ENCODE measurements around the gene AKAP8L.
"Not testable (repeated sequence)": the region's sequence is repeated elsewhere in the genome, so short reads cannot be mapped to it uniquely, and the experiment has no call there.

The AKAP8L gene

DNA sequence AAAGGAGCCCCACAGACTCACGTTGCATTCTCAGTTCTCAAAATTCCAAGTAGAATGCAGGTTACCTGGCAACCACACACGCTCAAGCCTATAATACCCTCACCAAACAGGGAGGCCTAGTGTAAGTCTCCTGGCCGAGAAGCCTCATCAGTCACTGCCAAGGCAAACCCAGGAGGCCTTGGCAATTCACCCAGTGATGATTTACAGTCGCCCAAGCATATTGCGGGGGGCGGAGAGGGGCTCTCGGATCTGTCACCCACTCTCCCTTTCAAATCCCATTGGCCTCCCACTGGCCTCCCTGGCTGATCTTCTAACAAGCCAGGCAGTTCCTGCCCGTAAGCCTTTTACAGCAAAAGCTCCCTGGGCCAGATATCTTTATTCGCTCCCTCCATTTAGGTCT lies 1.1 kb downstream of the AKAP8L start:
- DNase-seq, result no peak

DNA sequence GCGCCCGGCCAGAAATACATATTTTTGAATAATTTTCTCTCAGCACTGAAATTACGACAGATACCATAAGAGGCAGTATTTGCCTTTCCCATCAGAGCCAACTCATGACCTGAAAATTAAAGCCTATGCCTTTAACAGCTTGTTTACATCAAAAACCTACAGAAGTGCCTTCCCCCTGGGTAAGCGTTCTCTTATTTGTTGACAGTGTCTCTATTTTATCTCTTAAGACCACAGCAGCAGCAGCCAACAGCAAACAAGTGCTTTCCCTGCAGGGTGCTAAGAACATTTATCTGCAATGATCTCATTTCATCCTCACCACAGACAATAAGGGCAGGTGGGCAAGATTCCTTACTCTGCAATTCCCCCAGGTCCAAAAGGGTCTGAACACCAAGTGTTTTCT lies 6.0 kb downstream of the AKAP8L start:
- no peak for DNase-seq

DNA sequence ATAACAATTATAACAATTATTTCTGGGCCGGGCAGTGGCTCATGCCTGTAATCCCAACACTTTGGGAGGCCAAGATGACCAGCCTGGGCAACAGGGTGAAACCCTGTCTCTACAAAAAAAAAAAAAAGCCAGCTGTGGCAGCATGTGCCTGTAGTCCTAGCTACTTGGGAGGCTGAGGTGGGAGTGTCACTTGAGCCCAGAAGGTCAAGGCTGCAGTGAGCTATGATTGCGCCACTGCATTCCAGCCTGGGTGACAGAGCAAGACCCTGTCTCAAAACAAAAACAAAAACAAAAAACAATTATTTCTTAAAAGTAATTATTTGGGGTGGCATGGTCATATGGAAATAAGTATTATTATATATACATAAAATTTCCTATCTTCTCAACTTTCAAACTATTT lies 7.4 kb downstream of the AKAP8L start:
- DNase-seq, result not testable (repeated sequence)

DNA sequence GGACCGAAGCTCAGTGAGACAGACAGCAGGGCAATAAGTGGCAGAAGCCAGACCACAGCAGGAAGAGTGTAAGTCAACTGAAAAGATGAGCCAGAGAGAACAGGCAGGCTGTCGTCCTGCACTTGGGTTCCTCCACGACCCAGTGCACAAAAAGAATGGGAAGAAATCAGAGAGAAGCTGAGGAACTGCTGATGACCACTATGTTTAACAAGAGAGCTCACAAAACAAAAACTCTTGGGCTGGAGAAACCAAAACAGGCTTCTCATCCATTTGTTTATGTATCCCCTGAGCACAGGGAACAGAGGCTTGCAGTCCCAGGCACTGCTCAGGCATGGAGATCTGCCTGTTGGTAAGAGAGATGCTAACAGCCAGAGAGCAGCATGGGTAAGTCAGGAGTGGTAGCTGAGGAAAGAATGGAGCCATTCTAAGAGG lies 14.0 kb downstream of the AKAP8L start:
- no peak for DNase-seq

DNA sequence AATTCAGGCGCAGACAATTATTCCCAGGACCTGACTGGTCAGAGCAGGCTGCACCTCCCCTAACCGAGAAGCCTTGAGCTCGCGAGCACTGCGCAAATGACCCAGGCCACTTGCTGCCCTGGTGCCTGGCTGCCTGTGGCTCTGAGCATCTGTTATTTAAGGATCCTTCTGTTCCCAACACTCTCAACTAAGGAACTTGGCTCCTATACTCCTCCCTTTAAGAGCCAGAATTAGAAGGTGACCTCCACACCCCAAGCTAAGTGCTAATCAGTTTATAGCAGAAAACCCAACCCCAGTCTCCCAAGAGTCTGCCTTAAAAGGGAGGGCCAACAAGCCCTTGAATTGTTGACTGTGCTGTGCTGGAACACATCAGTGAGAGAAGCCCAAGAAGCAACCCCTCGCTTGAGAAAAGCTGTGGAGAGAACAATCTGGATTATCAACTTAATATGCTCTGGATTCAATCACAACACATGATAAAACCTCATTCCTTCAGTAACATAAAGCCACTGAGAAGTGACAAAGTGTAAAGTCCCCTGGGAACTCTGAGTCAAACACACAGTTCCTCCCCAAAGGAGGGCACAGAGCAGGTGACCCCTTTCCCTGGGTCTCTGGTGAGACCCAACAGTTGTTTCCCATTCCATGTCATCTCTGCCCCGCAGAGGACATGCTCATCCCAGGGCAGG lies 14.6 kb downstream of the AKAP8L start:
- DNase-seq, result no peak

DNA sequence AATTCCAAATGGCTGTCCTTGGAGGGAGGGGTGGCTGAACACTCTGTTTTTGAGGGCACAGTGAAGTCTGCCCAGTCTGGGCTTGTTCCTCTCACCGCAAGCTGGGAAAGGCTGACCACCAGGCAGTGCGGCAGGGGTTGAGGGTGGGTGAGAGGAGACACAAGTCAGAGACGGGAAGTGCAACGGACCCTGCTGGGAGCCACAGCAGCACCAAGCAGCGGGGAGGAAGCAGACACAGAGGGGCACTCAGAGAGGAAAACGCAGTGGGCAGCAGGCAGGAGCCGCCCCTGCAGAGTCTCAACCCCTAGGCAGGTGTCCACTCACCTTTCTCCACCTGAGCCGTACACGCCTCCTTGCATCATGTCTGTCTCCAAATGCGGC lies 15.6 kb downstream of the AKAP8L start:
- no peak for DNase-seq

DNA sequence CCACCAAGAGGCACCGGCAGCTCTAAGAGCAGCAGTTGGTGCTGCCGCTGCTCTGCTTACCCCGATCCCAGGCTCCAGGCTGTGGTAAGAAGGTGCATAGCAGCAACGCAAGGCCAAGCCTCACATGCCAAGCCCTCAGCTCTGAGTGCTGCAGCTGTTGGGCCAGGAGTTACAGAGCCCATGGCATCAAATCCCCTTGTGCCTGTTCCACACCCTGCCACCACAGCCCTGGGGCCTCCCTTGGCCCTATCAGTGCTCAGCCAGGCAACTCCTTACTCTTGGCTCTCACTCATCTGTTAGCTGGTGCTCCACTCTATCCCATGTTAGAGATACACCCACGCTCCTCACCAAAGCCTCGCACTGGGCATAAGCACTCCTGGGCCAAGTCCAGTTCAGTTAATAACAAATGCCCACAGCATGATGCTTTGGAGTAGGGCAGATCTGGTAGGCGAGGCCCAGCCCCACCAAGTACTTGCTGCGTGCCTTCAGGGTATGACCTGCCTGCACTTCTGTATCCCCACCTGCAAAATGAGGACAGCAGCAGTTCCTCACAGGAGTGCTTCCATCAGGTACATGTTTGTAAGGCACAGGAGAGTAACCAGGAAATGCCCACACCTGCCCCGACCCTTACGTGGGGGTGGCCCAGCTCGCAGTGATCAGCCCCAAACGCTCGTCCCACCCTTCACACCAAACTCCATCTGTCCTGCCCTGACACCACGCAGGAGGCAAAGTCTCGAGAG lies 16.2 kb downstream of the AKAP8L start:
- no peak for DNase-seq

DNA sequence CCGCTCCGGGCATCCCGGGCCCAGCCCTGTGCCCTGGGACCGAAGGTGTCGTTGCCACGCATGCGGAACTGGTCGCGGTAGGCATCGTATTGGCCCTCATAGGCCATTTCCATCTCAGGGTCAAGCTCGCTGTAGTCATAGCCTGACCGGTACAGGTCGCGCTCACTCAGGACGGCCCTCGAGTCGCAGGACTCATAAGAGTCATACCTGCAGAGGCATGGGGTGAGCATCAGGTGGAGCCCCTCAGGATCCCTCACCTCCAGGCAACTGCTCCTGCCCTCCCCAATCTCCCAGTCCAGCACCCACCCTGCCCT lies 17.4 kb downstream of the AKAP8L start:
- no peak for DNase-seq

DNA sequence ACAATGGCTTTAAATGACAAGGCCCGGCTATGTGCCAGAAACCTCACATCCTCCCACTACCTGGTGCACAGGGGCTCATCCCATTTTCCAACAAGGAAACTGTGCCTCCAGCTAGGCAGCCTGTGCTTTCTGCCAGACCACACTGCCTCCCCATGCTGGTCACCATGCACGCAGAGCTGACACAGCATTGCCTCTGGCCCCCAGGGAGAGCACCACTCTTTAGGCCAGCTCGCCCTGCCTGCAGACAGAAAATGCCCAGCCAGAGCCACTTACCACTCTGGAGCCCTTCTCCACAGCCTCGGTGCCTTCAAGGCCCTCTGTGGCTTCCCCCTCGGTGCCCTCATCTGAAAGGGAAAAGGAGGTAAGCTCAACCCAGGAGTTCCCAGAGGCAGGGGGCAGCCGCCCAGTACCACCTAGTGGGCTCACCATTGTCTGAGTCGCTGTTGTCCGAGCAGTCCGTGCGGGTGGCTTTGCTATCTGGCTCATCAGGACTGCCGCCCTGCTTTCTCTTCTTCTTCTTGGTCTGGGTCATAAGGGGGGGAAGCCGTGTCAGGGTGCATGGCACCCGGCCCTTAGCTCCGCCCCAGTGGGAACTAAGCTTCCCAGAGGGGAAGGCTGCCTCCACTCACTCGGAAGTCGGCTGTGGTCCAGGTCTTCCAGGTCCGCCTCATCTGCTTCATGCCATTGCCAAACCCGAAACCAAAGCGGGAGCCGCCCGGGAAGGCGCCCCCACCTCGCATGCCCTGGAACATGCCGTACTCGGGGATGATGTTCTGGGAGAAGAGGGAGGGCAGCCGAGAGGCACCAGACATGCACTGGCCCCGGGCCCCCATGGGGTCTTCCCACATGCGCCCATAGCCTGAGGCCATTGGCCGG lies 18.0 kb downstream of the AKAP8L start:
- DNase-seq, result no peak

DNA sequence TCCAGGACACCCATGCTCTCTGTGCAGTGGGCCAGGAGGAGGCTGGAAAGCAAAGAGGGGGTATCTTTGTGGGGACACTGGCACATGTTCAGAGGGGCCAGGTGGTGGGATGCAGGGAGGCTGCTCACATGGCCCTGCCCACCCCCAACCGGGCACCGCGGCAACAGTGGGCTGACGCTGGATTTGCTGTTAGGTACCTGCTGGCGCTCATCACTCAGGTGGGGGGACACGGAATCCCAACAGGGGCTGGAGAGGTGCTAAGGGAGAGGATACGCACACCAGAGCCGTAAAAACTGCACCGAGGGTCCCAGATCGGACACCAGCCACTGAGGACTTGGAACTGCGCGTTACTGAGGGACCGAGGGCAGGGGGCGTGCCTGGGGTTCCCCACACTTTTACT lies 19.2 kb downstream of the AKAP8L start:
- DNase-seq, result no peak

DNA sequence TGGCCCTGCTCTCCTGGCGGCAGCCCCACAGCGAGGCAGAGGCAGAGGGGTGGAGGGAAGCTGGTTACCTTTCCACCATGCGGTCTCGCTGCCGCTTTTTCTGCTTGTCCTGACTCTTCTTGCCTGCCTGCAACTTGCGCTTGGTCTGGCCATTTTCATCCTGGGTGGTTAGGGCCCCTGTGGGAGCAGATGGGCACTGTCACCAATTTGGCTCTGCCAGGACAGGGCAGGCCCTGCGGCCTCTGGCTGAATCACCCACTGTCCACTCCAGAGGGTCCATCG lies 19.6 kb downstream of the AKAP8L start:
- DNase-seq, result no peak

DNA sequence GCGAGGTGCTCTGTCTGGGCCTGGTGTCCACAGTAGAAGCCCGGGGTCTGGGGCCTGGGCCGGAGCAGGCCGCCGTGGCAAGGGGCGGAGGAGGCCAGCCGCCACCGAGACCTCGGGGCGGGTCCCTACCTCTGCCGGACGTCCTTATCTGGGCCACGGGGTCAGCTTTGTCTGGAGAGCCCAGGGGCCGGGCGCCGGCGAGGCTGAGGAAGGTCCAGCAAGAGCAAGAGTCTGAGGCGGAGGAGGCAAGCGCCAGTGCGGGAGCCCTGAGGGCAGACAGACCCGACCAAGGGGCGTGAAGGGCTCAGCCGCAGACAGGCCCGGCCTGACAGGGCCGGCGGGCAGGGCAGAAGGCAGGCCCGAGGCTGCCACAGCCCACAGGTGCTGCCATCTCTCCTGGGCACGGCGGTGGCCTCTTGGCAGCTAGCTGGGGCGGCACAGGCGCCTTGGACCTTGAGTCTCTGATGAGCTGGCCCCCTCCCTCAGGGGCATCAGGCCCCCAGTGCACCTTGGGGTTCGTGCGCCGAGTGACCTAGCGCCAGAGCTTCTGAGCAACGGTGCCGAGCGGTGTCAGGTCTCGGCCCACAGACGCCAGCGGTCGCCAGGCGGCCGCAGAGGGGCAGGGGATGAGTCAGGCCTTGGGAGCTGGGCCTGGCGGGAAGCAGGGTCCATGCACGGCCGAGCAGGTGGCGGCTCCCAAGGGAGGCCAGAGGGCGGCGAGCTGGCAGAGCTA lies 20.1 kb downstream of the AKAP8L start:
- DNase-seq, result no peak

DNA sequence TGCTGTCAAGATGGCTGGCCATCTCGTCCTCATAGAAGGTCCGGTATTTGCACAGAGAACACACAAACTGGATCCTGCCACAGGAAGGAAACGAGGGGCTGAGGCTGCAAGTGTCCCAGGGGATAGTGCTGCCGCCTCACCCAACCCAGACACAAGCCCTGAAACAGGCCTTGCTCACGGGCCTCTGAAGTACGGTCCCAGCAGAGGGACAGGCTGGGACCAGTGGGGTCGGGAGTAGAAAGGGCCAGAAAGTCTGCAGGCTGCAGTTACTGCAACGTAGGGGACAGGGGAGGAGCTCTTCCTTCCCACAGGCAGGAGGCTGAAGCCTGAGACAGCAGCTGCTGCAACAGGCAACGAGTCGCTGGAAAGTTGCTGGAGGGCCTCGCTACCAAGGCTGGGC lies 21.0 kb downstream of the AKAP8L start:
- DNase-seq, result no peak

DNA sequence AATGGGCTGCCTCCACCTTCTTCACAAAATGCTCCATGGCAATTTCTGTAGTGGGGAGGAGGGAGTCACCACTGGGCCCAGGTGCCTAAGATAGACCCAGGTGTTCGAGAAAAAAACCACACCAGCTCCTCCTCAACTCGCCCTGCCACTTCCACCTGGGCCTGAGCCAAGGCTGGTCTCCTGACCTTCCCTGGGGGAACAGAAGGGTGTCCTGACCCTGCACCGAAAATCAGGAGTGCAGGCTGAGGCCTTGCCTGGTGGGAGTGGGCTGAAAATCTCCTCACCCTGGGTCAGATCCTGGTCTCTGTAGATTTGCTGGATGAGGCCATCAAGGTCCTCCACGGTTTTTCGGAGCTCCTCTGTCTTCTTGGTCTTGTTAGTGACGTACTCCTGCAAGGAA lies 21.6 kb downstream of the AKAP8L start:
- DNase-seq, result no peak

DNA sequence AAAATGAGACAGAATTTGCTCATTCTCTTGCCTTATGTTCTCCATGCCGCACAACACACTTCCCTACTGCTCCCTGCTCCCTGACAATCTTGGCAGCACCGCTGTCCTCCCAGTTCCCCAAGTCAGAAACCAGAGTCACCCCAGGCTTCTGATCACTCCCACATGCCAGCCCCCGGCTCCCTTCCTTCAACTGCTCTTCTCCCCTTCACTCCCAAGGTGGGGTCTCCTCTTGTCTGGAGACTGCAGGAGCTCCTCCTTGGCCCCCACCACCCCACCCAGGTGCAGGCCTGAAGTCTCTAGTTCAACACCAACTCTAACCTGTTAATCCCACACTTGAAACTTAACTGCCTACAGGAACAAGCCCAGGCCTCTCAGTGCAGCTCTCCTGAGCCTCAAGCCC lies 22.4 kb downstream of the AKAP8L start:
- no peak for DNase-seq

DNA sequence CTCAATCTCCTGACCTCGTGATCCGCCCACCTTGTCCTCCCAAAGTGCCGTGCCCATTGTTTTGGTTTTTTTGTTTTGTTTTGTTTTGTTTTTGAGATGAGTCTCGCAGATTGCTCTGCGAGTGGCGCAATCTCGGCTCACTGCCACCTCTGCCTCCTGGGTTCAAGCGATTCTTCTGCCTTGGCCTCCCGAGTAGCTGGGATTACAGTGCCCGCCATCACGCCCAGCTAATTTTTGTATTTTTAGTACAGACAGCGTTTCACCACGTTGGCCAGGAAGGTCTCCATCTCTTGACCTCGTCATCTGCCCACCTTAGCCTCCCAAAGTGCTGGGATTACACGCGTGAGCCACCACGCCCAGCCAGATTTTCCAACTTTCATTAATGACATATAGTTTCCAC lies 23.5 kb downstream of the AKAP8L start:
- DNase-seq, result not testable (repeated sequence)

DNA sequence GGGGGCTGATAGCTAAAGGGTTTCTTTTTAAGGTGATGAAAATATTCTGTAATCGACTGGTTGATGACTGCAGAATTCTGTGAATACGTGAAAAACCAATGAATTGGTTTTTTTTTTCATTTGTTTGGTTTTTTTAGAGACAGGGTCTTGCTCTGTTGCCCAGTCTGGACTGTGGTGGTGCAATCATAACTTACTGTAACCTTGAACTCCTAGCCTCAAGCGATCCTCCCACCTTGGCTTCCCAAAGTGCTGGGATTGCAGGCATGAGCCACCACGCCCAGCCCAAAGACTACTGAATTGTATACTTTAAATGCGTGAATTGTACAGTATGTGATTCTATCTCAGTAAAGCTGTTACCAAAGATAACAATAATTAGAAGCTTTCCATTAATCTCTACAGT lies 24.4 kb downstream of the AKAP8L start:
- no peak for DNase-seq

DNA sequence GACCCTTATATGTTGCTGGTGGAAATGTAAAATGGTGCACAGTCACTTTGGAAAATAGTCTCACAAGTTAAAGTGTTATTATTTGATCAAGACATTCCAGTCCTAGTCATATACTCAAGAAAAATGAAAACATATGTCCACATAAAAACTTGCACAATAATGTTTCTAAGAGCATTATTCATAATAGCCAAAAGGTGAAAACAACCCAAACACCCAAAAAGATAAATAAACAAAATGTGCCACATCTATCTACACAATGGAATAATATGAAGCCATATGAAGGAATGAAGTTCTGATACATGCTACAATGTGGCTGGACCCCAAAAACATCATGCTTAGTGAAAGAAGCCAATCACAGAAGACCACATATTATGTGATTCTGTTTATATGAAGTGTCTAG lies 24.8 kb downstream of the AKAP8L start:
- no peak for DNase-seq

DNA sequence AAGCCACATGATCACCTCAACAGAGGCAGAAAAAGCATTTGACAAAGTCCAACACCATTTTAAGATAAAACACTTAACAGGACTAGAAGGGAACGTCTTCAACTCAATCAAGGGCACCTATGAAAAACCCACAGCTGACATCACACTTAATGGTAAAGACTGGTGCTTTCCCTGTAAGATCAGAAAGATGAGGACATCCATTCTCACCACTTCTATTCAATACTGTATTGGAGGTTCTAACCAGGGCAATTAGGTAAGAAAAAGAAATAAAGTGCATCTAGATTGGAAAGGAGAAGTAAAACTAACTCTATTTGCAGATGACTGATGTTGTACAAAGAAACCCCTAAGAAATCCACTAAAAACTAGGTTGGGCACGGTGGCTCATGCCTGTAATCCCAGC lies 28.0 kb downstream of the AKAP8L start:
- no peak for DNase-seq

DNA sequence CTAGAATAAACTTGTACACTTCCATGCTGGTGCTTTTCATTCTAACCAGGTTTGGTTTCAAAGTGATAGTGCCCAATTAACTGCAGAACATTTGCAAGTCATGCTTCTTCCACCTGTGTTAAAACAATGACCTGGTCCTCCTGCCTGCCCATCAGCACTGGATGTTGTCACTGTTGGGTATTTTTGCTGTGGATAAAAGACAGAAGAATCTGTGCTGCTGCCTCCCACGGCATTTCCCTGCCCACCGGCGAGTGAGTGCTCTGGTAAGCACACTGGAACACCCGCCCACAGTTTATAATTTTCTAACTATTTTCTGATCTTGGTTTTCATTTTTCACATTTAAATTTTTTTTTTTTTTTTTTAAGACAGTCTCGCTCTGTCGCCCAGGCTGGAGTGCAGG lies 36.9 kb downstream of the AKAP8L start:
- DNase-seq, result no peak

DNA sequence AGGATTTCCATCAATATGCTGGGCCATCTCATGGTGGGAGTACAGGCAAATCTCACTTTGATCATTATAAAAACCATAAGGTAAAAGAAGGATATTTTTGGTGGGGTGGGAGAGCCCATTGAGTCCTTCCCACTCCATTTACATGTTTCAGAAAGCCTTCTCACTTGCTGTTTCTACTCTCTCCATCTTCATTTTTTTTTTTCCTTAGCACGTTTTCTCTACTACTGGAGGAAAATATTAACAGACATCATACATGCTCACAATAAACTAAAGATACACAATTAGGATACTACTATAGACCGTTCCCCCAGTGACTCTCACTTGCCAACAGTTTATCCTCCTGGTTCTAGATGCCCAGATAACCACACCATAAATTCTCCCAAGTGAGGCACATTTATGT lies 37.4 kb downstream of the AKAP8L start:
- no peak for DNase-seq

DNA sequence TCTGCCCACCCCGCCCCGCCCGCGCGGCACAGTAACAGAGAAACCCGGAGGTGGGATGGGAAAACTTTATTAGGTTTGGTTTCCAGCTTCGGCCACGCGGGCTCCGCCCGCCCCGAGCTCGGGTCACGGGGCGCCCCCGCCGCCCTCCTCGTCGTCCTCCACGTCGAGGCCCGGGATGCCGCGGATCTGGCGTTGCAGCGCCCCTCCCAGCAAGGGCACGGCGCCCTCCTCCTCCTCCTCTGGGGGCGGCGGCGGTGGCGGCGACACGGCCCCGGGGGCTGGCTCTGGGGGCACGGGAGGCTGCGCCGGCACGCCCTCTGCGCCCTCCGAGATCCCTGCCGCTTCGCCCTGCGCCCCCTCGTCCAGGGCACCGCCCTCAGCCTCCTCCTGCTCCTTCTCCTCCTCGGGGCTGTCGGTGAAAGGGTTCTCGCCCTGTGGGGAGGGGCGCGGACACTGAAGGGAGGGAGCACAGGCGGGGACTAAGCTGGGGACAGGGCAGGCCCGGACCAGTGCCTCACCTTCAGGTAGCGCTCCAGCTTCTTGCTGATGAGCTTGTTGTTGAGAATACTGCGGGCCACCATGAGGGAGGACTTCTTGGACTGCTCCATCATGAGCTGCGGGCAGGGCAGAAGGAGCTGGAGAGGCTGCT lies 38.7 kb downstream of the AKAP8L start:
- DNase-seq, result peak; percentile 53

All from NCI-H1694 (cell line).